GM18505 (cell line): ENCODE data around the gene APOF.

Source experiments
- ATAC-seq: cut with Tn5 transposase; IDR thresholded peaks from one replicate; pipeline ENCODE4 v1.9.1; 2021; ENCODE audit not compliant: unreplicated experiment
- POLR2A ChIP-seq: IDR thresholded peaks from 4 replicates; pipeline ENCODE4 v1.6.1; 2011; ENCODE audit warnings: borderline replicate concordance; ENCODE audit not compliant: insufficient read depth, insufficient read length; ENCODE audit errors: extremely low read depth

APOF gene

DNA sequence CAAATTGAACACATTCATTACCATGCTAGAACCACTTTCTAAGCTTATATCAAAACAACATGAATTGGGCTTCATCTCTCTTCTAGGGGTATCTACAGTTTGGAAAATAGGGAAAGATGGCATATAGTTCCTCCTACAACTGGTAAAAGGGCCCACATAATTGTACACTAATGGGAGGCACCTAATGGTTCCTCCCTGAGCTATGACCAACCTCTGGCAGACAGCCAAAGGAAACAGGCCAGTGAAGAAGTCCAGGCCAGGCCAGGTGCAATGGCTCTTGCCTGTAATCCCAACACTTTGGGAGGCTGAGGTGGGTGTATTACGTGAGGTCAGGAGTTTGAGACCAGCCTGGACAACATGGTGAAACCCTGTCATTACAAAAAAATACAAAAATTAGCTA is 23.2 kb upstream of the APOF start:
- ATAC-seq: no peak
- TF ChIP-seq POLR2A: no peak

DNA sequence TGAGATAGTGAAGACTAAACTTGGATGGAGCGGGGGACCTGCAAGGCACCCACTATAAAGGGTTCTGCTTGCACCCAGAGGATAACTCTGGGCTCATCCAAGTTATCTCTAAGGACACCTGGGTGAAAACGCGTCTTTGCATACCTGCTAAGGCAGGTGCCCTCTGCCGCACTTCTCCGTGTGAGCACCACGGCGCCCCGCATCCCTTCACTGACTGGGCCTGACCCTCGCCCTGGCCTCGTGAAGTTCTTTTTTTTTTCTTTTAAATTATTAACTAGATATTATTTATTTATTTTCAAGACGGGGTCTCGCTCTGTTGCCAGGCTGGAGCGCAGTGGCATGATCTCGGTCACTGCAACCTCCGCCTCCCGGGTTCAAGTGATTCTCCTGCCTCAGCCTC is 20.0 kb upstream of the APOF start:
- no peak for TF ChIP-seq POLR2A
- no peak for ATAC-seq

DNA sequence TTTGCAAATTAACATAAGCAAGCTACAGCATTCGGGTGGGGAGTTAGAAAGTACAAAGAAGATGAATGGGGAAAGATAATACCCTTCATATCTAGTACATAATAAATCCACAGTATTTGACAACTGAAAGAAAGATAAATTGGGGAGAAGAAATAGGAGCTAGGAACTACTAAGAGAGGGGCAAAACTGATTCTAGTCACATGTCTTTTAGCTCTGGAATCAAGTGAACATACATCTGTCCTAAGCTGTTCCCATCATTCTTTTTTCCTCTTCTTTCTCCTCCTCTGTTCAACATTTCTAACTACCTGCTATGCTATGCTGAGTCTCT is 15.3 kb upstream of the APOF start:
- ATAC-seq: no peak

DNA sequence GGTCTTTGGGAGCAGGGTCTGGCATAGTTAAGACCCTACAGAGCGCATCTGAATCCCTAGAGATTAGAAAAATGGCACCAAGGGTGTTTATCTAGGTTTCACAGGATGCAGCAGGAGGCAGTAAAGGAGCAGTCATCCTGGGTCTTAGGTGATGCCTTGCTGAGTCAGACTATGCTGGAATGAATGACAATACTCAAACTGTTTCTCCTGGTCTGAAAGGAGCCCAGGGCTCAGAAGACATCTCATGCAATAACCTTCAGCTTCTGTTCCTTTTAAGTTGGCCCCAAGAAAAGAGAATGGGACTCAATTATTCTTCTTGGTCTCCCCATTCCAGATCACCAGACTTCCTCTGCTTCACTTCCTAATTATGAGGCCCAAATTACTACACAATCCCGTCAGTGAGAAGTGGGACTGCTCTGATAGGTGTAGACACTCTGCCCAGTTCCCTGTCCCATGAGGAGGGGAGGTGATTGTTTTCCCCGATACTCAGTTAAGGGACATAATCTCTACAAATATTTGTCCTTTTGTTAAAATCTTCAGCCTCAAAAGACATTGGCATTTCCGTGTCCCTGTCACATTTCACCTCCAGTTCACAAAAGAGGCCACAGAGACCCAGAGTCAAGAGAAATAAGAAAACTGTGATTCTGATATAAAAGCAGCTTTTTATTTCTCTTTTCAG is 14.8 kb upstream of the APOF start:
- no peak for ATAC-seq
- TF ChIP-seq POLR2A: no peak

More for the DNA sequence above, 15.3 kb upstream of the APOF start:
- no peak for TF ChIP-seq POLR2A

DNA sequence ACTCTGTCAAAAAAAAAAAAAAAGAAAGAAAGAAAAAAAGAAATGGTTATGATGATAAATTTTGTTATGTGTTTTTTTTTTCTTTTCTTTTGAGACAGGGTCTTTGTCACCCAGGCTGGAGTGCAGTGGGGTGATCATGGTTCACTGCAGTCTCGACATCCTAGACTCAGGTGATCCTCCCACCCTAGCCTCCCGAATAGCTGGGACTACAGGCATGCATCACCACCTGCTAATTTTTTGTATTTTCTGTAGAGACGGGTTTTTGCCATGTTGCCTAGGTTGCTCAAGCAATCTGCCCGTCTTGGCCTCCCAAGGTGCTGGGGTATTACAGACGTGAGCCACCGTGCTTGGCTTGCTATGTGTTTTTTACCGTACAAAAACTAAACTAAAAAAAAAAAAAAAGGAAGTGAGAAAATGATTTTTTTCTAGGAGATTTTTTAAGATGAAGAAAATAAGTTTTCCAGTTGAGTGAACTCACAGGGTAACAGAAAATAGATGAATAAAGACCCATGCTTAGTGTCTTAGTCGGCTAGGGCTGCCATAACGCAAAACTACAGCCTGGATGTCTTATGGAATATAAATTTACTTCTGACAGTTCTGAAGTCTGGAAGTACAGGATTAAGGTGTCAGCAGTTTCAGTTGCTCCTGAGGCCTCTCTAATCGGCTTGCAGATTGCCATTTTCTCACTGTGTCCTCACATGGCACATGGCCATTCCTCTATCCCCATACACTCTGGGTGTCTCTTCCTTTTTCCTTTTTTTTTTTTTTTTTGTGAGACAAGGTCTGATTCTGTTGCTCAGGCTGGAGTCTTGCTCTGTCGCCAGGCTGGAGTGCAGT is 13.2 kb upstream of the APOF start:
- ATAC-seq: peak; percentile 84
- TF ChIP-seq POLR2A: peak; percentile 26

DNA sequence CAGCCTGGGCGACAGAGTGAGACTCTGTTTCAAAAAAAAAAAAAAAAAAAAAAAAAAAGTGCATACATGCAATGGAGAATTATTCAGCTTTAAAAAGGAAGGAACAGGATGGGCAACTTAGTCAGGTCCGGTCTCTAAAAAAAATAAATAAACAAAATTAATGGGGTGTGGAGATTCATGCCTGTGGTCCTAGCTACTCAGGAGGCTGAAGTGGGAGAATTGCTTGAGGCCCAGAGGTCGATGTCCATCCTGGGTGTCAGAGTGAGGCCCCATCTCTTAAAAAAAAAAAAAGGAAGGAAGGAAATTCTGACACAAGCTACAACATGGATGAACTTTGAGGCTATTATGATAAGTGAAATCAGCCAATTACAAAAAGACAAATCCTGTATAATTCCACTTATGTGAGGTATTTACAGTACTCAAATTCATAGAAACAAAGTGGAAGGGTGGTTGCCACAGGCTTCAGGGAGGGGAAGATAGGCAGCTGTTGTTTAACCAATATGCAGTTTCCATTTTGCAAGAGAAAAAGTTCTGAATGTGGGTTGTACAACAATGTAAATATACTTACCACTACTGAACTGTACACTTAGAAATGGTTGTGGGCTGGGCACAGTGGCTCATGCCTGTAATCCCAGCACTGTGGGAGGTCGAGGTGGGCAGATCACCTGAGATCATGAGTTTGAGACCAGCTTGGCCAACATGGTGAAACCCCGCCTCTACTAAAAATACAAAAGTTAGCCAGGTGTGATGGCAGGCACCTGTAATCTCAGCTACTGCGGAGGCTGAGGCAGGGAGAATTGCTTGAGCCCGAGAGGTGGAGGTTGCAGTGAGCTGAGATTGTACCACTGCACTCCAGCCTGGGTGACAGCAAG is 12.3 kb upstream of the APOF start:
- peak; percentile 29 for ATAC-seq
- TF ChIP-seq POLR2A: no peak

DNA sequence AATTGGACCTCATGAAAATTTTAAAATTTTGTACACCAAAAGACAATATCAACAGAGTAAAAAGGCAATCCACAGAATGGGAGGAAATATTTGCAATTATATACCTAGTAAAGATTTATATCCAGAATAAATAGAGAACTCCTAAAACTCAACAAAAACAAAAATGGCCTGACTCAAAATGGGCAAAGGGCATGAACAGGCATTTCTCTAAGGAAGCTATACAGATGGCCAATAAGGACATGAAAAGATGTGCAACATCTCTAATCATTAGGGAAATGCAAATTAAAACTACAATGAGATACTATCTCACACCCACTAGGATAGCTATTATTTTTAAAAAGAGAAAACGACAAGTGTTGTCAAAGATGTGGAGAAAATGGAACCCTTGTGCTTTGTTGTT is 10.9 kb upstream of the APOF start:
- no peak for ATAC-seq
- TF ChIP-seq POLR2A: no peak

DNA sequence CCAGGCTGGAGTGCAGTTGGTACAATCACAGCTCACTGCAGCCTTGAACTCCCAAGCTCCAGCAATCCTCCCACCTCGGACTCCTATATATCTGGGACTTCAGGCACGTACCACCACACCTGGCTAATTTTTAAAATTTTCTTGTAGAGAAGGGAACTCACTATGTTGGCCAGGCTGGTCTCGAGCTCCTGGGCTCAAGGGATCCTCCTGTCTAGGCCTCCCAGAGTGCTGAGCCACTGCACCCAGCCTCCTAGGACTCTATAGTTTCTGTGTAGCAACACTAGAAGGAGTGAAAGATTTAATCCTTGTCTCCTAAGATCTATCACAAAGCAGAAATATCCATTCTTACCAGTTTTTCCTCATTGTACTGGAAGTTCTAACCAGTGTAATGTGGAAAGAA is 4.3 kb upstream of the APOF start:
- ATAC-seq: no peak

DNA sequence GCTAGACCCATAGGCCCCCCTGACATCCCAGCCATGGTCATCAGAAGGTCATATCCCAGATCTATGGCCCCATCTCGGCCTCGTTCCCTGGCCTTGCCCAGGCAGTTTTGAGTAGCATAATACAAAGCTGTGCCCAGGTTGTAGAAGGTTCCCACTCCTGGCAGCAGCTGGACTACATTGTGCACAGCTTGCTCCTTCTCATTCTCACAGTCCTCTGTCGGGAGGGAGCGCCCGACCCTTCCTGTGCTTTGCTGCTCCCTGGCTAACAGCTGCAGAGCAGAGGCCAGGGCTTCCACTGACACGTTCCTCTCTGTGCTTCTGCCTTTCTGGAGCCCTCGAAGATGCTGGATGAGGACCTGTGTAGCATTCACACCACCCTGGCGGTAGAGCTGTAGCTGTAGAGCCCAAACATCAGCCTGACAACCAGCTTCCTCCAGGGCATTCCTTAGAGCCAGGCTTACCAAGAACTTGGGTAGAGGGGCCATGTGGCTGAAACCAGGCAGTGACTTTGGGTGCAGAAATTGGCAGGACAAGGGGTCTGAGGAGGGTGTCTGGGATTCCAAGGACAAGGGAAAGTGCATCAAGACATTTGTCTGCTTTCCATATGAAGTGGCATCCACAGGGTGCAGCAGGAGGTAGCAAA is 1.0 kb downstream of the APOF start:
- TF ChIP-seq POLR2A: no peak
- no peak for ATAC-seq

More for the DNA sequence above, 4.3 kb upstream of the APOF start:
- TF ChIP-seq POLR2A: no peak

DNA sequence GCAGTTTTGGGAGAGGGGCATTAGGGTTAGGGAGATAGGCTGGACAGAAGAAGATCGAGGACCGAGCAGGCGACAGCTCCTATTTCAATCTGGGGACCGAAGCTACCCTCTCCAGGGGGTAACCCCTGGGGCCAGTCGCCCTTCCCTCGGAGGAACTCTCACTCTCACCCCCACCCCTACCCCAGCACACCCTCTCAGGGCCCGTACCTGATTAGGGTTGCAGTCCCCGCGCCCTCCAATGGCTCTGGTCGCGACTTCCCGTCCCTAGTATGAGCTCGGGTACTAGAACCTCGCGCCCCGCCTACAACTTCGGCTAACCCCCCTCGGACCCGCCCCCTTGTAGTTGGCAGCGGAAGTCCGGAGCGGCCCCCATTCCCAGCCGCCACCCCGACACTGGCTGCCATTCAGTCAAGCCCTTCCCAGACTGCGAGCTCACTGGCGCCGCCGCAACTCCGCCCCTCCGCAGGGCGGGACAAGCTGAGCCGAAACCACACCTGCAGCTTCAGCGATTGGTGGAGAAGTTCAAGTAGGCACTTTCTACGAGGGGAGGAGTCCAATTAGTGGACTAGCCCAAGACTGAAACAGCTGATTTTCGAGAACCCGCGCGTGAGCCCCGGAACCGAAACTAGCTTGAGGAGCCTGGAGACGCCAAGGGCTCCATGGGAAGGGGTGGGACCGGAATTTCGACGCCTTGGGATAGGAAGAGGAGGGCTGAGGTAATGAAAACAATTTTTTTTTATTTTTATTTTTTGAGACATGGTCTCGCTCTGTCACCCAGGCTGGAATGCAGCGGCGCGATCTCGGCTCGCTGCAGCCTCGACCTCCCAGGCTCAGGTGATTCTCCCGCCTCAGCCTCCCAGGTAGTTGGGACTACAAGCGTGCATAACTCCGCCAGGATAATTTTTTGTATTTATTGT is 2.5 kb downstream of the APOF start, which contains the start of gene STAT2:
TSS of gene STAT2 (minus strand) at position 257 of the 917 bp plus-strand sequence. CDS start 3,536 bp downstream, outside the sequence.
- peak; percentile 88 for TF ChIP-seq POLR2A
- peak; percentile 92 for ATAC-seq

DNA sequence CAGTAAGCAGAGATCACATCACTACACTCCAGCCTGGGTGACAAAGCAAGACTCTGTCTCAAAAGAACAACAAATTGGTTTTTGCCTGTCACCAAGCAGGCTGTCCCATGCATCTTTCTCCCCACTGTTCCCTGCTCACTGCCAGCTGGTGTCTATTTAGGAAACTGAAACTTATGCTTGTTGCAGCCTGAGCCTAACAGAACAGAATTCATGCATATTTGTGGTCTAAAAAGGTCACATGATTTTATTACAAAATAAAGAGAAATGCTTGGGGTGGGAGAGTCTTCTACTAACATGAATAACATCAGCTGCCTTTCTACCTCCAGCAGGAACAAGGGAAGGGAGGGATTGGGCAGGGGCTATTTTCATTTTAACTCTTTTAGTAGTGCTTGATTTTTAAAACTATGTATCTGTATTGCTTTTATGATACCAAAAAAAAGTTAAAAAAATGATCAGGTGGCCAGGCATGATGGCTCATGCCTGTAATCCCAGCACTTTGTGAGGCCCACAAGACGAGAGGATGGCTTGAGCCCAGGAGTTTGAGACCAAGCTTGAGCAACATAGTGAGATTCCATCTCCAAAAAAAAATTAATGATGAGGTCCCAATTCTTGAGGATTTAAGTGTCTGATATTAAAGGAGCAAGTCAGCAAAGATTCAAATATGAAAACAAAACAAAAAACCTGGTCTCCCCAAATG is 3.7 kb downstream of the APOF start:
- TF ChIP-seq POLR2A: no peak

DNA sequence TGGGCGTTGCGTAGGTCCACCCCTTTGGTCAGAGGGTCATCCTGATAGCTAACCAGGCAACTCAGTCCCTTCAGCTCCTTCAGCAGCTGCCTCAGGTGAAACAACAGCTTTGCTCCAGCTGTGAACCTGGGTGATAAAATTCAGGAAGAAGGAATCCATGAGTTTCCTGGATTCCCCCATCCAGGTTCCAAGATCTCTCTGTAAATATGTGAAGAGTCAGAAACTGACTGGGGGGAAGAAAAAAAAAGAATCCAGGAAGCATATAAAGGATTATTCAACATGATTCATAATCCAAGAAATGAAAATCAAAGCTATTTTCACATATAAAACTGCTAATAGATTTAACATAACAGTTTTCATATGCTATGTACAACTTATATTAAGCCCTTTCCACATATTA is 11.3 kb downstream of the APOF start:
- no peak for ATAC-seq
- TF ChIP-seq POLR2A: no peak

More for the DNA sequence above, 3.7 kb downstream of the APOF start:
- ATAC-seq: no peak

DNA sequence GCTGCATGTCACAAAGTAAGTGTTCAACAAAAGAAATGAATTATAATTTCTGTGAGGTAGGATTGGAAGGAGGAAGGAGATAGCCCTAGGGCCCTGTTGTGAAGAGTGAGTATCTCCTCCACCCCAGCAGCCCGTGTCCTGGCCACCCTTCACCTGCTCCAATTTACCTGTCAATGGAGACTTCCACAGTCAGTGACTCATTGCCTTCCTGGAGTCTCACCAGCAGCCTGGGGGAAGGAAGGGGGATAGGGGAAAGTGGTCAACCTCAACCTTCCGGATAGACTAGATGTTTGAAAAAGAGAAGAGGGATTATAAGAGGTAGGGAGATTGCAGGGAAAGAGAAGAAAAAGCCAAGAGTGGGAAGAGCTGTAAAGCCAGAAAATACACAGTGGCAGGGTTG is 12.0 kb downstream of the APOF start:
- ATAC-seq: no peak
- no peak for TF ChIP-seq POLR2A
